ENCODE results near the gene FOXB1.

DNA sequence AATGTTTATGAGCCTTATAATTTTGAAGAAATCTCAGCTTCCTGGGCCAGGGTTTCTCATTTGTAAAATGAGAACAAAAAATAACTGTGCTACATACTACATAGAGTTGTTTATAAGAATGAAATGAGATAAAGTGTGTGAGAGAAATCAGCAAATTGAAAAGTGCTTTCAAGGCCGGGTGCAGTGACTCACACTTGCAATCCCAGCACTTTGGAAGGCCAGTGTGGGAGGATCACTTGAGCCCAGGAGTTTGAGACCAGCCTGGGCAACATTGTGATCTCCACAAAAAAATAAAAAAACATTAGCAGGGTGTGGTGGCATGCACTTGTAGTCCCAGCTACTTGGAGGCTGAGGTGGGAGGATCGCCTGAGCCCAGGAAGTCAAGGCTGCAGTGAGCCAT, 22.4 kb downstream of the FOXB1 start:
- TF ChIP-seq POLR2AphosphoS5 (IDR thresholded peaks at IDR 0.05) (no peak), POLR2A (IDR thresholded peaks at IDR 0.05) (no peak)
- TF ChIP-seq, protein P1, sequence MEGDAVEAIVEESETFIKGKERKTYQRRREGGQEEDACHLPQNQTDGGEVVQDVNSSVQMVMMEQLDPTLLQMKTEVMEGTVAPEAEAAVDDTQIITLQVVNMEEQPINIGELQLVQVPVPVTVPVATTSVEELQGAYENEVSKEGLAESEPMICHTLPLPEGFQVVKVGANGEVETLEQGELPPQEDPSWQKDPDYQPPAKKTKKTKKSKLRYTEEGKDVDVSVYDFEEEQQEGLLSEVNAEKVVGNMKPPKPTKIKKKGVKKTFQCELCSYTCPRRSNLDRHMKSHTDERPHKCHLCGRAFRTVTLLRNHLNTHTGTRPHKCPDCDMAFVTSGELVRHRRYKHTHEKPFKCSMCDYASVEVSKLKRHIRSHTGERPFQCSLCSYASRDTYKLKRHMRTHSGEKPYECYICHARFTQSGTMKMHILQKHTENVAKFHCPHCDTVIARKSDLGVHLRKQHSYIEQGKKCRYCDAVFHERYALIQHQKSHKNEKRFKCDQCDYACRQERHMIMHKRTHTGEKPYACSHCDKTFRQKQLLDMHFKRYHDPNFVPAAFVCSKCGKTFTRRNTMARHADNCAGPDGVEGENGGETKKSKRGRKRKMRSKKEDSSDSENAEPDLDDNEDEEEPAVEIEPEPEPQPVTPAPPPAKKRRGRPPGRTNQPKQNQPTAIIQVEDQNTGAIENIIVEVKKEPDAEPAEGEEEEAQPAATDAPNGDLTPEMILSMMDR (IDR thresholded peaks at IDR 0.05): no peak

Data from transverse colon (tissue), 4 donors.